ENCODE data around the gene BANF2.

GRCh38 chr20:17658648-17658993 is 41.1 kb upstream of the BANF2 start:
- TF ChIP-seq CTCF (IDR thresholded peaks at IDR 0.05), result no peak
- TF ChIP-seq ZFX (IDR thresholded peaks at IDR 0.05; ENCODE audit: borderline replicate concordance), result no peak

All from 22Rv1 (cell line).